Measurements from ENCODE around the gene NEAT1. TPM values are rescaled to one million over a fixed set of nuclear protein-coding genes. Genes with fewer than 3 reads are reported as not detected.
A peak's percentile ranks its signal among the peaks of the same experiment; 100 is the strongest.

Gene NEAT1
- total RNA-seq = 100 to 1,000 TPM in 2 of 4 donors, 10 to 100 TPM in 2; 21.0 to 341 (median 183) TPM

DNA sequence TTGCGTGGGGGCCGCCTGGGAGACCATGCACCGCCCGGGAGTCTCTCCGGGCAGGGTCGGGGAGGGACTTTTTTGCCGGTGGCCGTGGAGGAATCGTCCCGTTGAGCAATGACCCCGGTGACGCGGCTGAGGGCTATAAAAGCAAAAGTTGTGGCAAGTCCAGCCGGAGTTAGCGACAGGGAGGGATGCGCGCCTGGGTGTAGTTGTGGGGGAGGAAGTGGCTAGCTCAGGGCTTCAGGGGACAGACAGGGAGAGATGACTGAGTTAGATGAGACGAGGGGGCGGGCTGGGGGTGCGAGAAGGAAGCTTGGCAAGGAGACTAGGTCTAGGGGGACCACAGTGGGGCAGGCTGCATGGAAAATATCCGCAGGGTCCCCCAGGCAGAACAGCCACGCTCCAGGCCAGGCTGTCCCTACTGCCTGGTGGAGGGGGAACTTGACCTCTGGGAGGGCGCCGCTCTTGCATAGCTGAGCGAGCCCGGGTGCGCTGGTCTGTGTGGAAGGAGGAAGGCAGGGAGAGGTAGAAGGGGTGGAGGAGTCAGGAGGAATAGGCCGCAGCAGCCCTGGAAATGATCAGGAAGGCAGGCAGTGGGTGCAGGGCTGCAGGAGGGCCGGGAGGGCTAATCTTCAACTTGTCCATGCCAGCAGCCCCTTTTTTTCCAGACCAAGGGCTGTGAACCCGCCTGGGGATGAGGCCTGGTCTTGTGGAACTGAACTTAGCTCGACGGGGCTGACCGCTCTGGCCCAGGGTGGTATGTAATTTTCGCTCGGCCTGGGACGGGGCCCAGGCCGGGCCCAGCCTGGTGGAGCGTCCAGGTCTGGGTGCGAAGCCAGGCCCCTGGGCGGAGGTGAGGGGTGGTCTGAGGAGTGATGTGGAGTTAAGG lies at the start of gene NEAT1:
NEAT1 (plus strand) TSS at position 166 of the 883 bp plus-strand sequence.
- peak; percentile 100 for TF ChIP-seq POLR2A (IDR thresholded peaks at IDR 0.05)
- peak; percentile 100 for TF ChIP-seq POLR2AphosphoS5 (IDR thresholded peaks at IDR 0.05)
- TF ChIP-seq, protein P1, sequence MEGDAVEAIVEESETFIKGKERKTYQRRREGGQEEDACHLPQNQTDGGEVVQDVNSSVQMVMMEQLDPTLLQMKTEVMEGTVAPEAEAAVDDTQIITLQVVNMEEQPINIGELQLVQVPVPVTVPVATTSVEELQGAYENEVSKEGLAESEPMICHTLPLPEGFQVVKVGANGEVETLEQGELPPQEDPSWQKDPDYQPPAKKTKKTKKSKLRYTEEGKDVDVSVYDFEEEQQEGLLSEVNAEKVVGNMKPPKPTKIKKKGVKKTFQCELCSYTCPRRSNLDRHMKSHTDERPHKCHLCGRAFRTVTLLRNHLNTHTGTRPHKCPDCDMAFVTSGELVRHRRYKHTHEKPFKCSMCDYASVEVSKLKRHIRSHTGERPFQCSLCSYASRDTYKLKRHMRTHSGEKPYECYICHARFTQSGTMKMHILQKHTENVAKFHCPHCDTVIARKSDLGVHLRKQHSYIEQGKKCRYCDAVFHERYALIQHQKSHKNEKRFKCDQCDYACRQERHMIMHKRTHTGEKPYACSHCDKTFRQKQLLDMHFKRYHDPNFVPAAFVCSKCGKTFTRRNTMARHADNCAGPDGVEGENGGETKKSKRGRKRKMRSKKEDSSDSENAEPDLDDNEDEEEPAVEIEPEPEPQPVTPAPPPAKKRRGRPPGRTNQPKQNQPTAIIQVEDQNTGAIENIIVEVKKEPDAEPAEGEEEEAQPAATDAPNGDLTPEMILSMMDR (IDR thresholded peaks at IDR 0.05) = peak in 1 of 4 experiments; percentile 3
- no peak for TF ChIP-seq EP300 (IDR thresholded peaks at IDR 0.05)
- Histone ChIP-seq H3K9me3 (no peaks in the 10 kb centered on the region), H3K4me3 (peak within 1 kb of the TSS; percentile 57 to 81), H3K36me3 (peaks cover 0 to 28% of the 10 kb centered on the region in 2 donors), H3K27me3 (no peaks in the 10 kb centered on the region), H3K4me1 (peaks cover 2 to 47% (median 14%) of the 10 kb centered on the region in 3 donors), H3K27ac (peak within 1 kb of the TSS; percentile 97 to 100 (median 98))
- 0% methylated on average over 6 to 13 of the region's 40 CpGs for WGBS, 2 donors (ENCODE audit: low coverage in 1 of 2)
- ATAC-seq = peak; percentile 31

DNA sequence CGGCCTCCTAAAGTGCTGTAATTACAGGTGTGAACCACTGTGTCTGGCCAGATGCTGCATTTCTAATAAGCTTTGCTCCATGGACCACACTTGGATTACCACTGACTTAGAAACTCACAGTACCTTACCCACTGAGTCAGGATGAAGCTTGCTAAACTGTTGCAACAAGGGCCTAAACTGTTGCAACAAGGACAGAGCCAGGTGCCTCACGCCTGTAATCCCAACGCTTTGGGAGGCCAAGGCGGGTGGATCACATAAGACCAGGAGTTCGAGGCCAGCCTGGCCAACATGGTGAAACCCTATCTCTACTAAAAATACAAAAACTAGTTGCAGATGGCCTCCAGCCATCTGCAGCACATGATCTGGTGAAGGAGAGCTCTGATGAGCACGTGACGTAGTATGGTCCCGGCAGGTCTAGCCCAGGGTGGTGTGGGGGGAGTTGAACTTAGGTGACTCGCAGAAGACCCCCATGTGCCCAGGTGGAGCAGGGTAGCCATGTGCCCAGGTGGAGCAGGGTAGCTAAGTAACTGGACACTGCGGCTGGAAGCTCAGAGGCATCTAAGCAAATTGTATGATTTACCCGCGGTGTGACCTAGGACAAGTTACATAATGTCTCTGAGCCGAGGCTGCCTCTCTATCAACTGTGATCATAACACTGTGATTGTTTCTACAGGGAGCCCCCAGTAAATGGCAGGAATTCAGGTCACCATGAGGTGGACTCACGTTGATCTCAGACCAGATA lies 48.6 kb upstream of the NEAT1 start:
- no peak for TF ChIP-seq EP300 (IDR thresholded peaks at IDR 0.05)
- TF ChIP-seq POLR2A (IDR thresholded peaks at IDR 0.05) = no peak
- TF ChIP-seq, protein P1 (IDR thresholded peaks at IDR 0.05) = no peak
- TF ChIP-seq POLR2AphosphoS5 (IDR thresholded peaks at IDR 0.05) = no peak
- no peaks in the 10 kb centered on the region for H3K27me3 ChIP-seq
- H3K4me3 ChIP-seq = no peak overlapping the region
- H3K36me3 ChIP-seq = peaks cover 0 to 4% of the 10 kb centered on the region in 2 donors
- no peaks in the 10 kb centered on the region for H3K4me1 ChIP-seq
- H3K27ac ChIP-seq = no peak overlapping the region
- H3K9me3 ChIP-seq = no peaks in the 10 kb centered on the region
- no peak for ATAC-seq
- 78 to 80% methylated on average over 4 to 14 of the region's 14 CpGs for WGBS, 2 donors (ENCODE audit: low coverage in 1 of 2)

DNA sequence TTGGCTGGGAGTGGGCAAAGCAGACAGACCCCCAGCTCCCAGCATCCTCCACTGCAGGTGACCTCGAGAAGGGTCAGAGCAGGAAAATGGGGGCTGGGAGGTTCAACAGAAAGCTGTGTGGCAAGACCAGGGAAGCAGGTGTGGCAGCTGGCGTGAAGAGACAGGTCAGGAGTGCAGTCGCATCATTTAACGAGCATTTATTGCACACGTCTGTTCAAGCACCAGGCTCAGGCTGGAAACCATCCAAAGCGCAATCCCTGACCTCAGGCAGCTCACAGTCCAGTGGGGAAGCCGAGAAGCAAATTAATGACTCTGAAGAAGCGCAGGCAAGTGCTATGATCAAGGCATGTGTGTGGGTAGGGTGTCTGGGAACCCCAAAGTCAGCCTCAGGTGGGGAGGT lies 47.6 kb upstream of the NEAT1 start:
- H3K36me3 ChIP-seq = peaks cover 0 to 13% of the 10 kb centered on the region in 2 donors
- no peak overlapping the region for H3K4me3 ChIP-seq
- no peak for ATAC-seq
- WGBS, 2 donors (ENCODE audit: low coverage in 1 of 2) = 86 to 91% methylated on average over 8 of the region's 8 CpGs
- no peaks in the 10 kb centered on the region for H3K27me3 ChIP-seq
- H3K9me3 ChIP-seq = no peaks in the 10 kb centered on the region
- TF ChIP-seq POLR2A (IDR thresholded peaks at IDR 0.05) = no peak
- TF ChIP-seq EP300 (IDR thresholded peaks at IDR 0.05) = no peak
- TF ChIP-seq POLR2AphosphoS5 (IDR thresholded peaks at IDR 0.05) = no peak
- H3K4me1 ChIP-seq = no peaks in the 10 kb centered on the region
- no peak overlapping the region for H3K27ac ChIP-seq

DNA sequence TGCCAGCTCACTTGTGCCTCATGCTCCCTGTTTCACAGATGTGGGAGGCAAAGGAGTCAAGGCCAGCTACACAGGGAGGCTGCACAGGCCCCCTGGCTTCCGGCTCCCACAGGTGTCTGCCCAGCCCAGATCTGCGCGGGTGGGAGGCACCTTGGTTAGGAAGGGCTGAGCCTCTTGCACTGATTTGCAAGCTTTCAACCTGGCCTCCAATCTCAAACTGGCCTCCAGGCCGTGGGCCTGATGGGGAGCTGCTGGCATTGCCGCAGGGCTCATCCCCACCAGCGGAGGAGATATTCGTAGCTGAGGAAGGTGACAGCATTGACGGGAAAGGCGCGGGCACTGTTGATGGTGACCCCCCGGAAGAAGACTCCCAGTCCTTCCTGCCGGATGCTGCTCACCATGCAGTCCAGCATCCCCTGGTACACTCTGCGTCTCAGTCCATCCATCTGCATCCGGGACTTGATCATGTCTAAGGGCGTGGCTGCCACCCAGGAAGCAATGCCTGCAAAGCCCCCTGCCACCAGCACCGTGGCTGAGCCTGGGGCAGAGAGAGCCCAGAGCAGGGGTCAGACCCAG lies 46.4 kb upstream of the NEAT1 start:
- no peak for ATAC-seq
- WGBS, 2 donors (ENCODE audit: low coverage in 1 of 2) = 73% methylated on average over 4 of the region's 16 CpGs; no CpG with 5 or more reads in 1 of the 2 donors
- H3K4me3 ChIP-seq = no peak overlapping the region
- no peak overlapping the region for H3K27ac ChIP-seq
- H3K4me1 ChIP-seq = peaks cover 0 to 10% (median under 1%) of the 10 kb centered on the region in 3 donors
- no peaks in the 10 kb centered on the region for H3K27me3 ChIP-seq
- peaks cover 0 to 13% of the 10 kb centered on the region in 2 donors for H3K36me3 ChIP-seq
- H3K9me3 ChIP-seq = no peaks in the 10 kb centered on the region
- TF ChIP-seq POLR2AphosphoS5 (IDR thresholded peaks at IDR 0.05) = no peak
- TF ChIP-seq, protein P1 (IDR thresholded peaks at IDR 0.05) = no peak
- TF ChIP-seq POLR2A (IDR thresholded peaks at IDR 0.05) = no peak
- TF ChIP-seq EP300 (IDR thresholded peaks at IDR 0.05) = no peak

- no peak overlapping the region for H3K4me3 ChIP-seq
- WGBS, 2 donors (ENCODE audit: low coverage in 1 of 2) = no CpG with 5 or more reads among the region's 8 CpGs
Measured at GRCh38 chr11:65377036-65377435, 45.6 kb upstream of the NEAT1 start.

More at GRCh38 chr11:65377036-65377435, 45.6 kb upstream of the NEAT1 start:
- Histone ChIP-seq H3K4me1 (peaks cover 0 to 18% (median 8%) of the 10 kb centered on the region in 3 donors), H3K27ac (no peak overlapping the region), H3K9me3 (no peaks in the 10 kb centered on the region), H3K36me3 (peaks cover 0 to 13% of the 10 kb centered on the region in 2 donors), H3K27me3 (no peaks in the 10 kb centered on the region)
- ATAC-seq = no peak
- TF ChIP-seq POLR2AphosphoS5 (IDR thresholded peaks at IDR 0.05) (no peak), POLR2A (IDR thresholded peaks at IDR 0.05) (no peak), EP300 (IDR thresholded peaks at IDR 0.05) (no peak)
- TF ChIP-seq, protein P1 (IDR thresholded peaks at IDR 0.05) = no peak

Measured in gastroesophageal sphincter (tissue), 4 donors.